Stimulated activated CD8-positive, alpha-beta memory T cell treated with anti-CD3 and anti-CD28 coated beads, Interleukin-12 subunit alpha, Interleukin-12 subunit beta, amount 100 ng/mL, for 4 hours (primary cell): Measurements from ENCODE around the gene SMYD3.

Experiments used
- DNase-seq: peaks from one replicate; pipeline ENCODE4 v3.0.0-alpha.2; 2020; ENCODE audit warnings: low read depth

SMYD3 gene

DNA sequence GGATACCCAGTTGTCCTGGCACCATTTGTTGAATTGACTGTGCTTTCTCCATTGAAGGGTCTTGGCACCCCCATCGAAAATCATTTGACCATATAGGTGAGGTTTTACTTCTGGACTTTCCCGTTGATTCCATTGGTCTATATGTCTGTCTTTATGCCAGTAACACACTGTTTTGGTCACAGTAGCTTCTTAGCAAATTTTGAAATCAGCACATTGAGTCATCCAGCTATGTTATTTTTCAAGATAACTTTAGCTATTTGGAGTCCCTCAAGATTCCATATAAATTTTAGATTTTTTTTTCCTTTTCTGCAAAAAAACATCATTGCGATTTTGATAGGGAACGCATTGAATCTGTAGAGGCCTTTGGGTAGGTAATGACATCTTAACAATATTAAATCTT, 235.6 kb downstream of the SMYD3 start:
- no peak for DNase-seq

DNA sequence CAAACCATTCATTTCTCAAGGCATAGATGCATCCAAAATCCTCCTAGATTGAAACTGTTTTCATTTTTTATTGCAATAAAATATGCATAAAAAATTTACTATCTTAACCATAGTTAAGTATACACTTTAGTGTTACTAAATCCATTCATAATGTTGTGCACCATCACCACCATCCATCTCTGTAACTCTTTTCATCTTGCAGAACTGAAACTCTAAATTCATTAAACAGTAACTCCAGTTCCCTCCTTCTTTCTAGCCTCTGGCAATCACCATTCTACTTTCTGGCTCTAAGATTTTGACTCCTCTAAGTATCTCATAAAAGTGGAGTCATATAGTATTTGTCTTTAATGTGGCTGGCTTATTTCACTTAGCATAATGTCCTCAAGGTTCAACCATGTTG, 236.8 kb downstream of the SMYD3 start:
- DNase-seq, result no peak

DNA sequence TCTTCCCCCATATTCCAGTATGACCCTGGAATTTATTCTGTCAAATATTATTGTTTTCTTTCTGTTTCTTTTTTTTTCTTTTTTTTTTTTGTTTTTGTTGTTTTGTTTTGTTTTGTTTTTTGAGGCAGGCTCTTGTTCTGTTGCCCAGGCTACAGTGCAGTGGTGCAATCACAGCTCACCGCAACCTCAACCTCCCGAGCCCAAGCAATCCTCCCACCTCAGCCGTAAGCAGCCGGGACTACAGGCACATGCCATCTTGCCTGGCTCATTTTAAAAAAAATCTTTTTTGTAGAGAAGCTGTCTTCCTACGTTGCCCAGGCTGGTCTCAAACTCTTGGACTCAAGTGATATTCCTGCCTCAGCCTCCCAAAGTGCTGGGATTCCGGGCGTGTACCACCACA, 237.6 kb downstream of the SMYD3 start:
- no peak for DNase-seq

DNA sequence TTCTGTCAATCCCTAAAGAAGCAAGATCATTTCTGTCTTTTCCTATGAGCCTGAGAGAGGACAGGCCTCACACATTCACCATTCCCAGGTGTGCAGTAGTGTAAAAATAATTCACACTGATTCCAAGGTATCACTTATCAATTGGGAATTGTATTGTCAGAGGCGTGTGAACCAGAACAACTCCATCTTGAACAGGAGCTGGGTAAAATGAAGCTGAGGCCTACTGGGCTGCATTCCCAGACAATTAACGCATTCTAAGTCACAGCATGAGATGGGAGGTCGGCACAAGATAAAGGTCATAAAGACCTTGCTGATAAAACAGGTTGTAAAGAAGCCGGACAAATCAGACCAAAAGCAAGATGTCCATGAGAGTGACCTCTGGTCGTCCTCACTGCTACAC, 239.2 kb downstream of the SMYD3 start:
- DNase-seq, result no peak

DNA sequence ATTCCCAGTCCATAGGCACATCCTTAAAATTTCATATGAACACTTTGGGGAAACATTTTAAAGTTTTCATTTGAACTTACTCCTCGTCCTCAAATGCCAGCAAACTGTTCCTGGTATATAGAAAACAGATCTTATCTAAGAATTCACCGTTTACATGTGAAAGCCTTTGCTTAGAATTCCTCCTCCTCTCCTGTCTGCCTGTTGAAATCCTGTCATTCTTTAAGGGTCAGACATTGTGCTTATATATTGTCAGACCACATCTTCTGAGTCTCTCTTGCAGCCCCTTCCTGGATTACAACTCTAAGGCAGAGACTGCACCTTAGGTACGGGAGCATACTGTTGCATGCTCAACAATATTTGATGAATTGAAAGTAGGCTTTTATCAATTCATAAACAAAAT, 239.7 kb downstream of the SMYD3 start:
- no peak for DNase-seq

DNA sequence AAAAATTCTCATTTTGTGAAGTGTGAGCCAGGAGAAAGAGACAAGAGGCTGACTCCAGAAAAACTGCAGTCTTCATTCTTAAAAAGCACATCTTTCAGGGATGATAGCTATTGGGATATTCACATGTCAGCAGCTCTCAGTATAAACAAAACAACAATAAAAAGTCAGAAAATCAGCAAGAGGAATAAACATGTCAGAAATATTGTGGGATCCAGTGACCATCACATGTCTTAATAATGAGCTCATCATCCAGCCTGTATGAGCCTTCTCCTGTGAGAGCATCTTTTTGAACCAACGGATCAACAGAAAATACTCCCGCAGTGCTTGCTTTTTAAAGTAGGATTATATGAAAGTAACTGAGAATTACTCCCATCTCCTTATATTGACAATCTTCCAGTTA, 241.6 kb downstream of the SMYD3 start:
- DNase-seq, result no peak

DNA sequence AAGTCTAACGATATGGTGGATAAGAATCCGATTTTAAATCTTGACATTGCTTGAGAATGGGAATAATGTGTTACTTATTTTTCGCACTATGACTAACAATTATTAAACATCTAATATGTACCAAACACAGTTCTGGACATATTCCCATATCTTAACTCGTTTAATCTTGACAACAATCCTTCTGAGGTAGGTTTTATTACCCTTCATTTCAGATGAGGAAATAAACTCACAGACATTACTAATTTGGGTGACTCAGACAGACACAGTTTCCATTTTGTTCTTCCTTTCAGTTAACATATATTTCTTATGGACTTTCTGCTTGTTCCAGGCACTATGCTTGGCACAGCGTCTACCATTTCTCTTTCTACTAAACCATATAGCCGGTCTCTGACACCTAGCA, 244.8 kb downstream of the SMYD3 start:
- DNase-seq, result no peak

DNA sequence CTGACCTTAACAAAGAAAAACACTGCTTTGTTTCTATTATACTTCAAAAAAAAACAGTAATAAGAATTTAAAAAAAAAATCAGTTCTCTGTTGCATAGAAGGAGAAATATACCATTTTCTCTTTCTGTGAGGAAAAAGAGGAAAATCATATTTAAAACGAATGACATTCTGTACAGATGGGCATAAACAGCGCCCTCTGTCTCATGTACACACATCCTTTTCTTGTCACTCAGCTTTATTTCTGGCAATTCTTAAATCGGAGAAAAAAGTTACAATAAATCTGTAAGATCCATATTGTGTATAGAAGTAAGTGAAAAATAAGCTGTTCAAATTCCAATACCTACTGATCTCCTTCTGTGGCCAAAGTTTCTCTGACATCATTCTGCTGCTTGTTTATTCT, 245.4 kb downstream of the SMYD3 start:
- DNase-seq, result no peak

DNA sequence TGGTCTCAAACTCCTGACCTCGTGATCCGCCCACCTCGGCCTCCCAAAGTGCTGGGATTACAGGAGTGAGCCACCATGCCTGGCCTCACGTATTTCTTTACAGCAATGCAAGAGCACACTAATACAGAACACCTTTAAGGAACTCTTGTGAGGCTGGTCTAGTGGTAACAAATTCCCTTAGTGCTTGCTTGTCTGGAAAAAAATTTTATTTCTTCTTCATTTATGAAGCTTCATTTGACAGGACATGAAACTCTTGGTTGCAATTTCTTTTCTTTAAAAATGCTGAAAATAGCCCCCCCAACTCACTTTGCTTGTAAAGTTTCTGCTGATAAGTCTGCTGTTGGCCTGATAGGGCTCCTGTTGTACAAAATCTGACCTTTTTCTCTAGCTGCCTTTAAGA, 248.8 kb downstream of the SMYD3 start:
- DNase-seq, result no peak

DNA sequence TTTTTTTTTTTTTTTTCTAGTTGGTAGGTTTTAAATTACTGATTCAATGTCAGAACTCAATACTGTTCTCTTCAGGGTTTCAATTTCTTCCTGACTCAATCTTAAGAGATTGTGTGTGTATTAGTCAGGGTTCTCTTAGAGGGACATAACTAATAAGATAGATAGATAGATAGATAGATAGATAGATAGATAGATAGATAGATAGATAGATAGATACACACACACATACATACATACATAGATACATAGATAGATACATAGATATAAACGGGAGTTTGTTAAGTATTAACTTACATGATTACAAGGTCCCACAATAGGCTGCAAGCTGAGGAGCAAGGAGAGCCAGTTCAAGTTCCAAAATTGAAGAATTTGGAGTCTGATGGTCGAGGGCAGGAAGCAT, 251.3 kb downstream of the SMYD3 start:
- DNase-seq, result no peak

DNA sequence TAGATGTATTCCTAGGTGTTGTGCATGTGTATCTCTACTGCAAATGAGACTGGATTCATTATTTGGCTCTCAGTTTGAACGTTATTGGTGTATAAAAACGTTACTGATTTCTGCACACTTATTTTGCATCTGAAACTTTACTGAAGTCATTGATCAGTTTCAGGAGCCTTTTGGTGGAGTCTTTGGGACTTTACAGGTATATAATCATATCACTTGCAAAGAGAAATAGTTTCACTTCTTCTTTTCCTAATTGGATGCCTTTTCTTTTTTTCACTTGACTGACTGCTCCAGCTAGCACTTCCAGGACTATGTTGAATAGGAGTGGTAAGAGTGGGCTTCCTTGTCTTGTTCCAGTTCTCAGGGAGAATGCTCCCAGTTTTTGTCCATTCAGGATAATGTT, 252.2 kb downstream of the SMYD3 start:
- DNase-seq, result no peak

DNA sequence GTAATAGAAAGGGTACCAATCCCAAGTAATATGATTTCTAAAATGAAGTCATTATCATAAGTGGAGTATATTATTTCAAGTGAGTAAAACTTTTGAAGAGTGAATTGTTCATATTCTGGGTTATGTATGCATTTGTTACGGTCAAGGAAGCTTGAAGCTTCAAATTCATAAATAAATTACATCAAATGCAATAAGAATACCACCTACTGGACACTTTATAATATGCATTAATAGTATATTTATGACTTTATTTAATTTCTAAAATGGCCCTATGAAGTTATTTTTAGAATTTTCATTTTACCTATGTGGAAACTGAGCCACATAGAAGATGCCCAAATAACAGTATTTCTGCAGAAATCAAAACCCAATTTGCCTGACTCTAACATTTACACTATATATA, 260.6 kb downstream of the SMYD3 start:
- no peak for DNase-seq

DNA sequence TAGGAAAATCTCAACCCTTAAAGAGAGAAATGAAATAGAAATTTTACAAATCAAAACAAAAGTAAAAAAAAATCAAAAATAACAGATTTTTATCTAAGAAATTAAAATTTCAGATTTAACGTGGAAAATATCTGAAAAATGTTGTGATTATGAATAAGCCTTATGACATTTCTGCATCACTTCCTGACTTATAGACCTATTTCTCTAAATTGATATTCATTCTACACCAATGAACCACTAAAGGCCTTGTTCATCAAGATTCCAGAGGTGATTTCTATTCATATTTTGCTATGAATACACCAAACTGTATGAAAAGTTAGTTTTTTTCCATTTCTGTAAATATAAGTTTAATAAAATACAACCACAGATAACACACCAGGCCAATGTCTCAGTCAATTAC, 261.5 kb downstream of the SMYD3 start:
- no peak for DNase-seq

DNA sequence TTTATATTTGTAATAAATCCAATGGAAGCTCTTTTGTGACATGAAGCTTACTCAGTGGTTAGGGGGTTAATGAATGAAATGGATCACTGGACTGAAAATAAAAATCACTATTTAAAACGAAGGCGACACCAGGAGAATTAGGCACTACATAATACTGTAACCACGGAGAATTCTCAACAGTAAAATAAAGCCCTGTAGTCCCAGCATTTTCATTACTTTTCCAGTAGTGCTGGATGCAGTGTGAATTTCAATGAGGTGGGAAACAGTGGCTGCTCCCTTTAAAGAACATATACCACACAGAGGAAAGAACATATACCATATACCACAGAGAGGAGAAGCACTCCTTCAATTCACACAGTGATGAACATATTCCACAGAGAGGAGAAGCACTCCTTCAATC, 275.0 kb downstream of the SMYD3 start:
- DNase-seq, result no peak

DNA sequence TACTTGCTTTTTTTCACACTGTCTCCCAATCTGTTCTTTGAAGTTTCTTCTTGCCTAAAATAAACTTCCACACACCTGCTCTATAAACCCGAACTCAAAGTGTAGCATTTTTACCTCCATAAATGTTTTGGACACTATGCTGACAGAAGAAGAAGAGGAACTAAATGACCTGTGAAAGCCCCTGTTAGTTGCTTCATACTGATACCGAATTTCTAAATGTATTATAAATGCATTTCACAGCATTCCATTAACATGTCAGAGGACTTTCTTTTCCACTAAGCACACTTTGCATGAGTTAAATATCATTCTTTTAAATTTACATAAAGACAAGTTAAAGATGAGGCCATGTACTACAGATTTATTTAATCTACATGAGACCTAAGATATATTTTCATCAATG, 281.0 kb downstream of the SMYD3 start:
- DNase-seq, result no peak

DNA sequence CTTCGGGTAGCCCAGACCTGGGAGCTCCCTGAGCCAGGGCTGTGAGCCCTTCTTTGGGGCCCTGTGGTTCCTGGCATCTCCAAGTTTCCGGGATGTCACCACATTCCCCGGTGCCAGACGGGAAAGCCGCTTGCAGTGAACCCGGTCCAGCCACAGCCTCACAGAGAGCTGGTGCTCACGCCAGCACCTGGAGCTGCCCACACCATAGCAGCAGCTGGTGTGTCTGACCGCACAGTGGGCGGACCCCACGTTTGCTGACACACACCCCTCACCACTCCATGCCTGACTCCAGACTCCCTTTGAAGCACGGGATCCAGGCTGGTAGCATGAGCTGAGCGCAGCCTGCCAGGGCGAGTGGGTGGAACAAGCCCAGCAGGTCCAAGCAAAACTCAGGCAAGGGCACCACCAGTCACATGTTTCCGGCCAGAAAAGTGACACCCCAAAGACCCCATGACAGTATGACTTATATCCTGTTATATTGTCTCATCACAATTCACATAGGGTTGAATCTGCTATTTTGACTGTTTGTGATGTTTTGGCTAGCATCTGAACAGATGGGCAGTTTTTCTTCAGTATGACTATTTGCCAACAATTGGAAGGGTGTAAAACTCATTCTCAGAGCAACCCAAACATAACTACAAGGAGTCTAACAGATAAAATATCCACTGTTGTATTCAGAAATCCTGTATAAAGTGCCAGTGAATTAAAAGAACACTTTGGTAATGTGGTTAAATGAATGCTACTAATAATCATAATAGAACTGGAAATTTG, 285.4 kb downstream of the SMYD3 start:
- no peak for DNase-seq

DNA sequence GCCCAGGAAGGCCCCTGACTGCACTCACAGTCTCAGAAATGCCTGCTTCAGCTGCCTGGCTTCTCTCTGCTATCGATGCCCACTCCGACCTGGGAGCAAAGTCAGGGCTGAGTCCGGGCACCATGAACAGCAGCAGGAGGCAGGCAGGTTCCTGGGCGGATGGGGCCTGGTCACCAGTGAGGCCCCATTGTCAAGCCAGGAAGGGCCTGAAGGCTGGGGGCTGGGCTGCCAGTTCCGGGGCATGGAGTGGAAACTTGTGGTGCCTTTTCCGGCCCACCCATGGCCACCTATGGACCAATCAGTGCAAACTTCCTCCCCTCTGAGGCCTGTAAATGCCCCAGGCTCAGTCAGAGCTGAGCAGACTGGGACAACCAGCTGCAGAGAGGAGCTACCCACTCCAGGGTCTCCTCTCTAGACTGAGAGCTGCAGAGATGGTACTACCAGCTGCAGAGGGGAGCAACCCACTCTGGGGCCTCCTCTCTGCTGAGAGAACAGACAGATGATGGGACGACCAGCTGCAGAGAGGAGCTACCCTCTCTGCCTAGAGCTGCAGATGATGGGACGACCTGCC, 286.5 kb downstream of the SMYD3 start:
- DNase-seq, result no peak

DNA sequence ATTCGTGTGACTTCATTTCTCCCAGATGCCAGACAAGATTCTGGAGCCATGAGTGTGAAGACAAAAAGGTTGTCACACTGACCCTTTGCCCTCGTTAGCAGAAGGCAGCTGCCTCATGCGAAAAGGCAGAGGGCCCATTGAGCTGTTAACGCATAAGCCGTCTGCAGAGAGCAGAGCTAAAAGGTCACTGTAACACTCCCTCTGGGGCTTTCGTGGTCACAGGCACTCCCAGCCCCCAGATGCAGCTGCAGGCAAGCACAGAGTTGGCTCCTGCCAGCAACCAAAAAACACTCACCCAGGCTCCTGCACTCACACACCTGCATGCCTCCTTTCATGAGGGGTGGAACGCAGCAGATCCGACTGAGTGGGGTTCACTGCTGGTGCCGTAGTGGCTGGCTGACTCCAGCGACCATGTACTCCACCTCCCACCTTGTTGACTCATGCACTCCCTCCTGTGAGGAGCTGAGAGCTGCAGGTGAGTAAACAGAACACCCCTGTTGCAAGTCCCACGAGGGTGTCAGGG, 287.5 kb downstream of the SMYD3 start:
- no peak for DNase-seq

DNA sequence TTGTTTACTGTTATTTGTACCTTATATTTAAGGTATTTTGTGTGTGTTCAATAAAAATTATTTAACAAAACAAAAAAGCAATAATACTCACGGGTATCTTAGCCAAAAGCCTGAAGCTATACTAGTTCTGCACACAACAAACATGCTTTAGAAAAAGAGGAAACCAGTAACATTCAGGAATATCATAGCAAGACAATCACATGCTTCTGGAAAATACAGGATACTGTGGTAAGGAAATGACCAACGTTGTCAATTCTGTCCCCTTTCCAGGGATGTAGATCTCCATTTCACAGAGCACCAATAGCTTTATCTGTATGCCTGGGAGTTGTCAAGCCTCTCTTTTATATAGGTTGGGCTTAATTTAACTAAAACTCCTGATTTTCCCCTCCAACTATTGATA, 288.4 kb downstream of the SMYD3 start:
- no peak for DNase-seq

DNA sequence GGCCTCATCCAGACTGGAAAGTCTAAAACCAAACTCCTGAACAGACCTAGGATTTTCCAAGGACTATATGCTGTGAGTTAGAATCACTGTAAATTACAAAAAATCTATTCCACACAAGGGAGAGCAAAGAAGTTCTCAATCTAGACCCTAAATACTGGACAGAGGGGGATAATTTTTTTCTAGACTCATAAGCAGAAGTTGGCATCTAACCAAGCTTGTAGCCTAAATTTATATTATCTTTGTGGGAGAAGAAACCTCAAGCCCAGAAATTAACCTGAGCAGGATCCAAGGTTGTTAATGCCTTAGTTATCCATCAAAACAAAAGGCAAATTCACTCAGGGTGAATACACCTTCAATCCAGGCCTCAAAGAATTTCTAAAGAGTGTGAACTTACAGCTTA, 290.2 kb downstream of the SMYD3 start:
- no peak for DNase-seq

DNA sequence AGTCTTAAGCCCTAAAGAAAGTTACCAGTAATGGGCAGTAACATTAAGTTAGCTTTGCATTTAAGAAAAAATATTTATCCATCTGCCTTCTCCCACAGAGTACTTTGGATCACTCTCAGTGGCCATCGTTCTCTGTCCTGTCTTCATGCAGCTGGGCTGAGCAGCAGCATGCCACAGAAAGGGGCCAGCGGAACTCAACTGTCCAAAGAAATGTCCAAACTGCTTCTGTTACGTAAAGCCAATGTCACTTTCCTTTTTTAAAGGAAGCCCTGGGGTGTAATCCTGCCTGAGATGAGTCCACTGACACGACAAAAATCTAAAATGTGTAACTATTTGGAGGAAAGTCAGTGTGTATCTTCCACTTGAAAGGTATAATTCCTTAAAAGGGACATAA, 291.6 kb downstream of the SMYD3 start:
- no peak for DNase-seq

DNA sequence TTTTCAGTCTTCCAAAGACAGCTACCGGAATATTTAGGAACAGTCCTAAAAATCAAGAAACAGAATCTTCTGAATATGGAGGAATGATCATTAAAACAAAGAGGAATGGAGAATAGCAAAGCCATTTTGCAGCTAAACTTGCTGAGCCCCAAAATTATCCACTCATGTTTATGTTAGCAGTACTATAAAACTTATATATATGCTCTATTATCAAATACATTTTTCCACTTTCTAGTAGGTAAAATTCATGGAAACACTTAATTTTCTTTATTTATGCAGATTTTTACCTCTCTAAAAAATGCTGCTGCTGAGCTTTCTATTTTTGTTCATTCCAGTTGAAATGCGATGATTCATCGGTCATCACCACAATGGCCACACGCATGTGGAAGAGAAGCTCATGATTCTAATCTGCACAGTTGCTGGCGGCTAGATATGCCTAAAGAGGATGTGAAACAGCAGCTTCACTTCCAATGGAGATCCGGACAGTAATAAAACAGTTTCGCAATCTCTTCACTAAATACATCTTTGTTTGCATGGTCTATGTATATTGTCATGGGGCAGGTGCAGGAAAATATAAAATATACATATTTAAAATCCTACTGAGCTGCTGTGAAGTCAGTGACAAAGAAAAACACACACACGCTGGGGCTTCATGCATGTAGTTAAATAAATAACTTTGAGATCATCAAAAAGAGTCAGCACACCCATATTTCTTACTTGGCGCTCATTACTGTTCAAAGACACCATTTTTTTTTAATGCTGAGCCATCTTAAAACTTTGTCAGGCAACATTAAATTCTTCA, 292.2 kb downstream of the SMYD3 start:
- no peak for DNase-seq

DNA sequence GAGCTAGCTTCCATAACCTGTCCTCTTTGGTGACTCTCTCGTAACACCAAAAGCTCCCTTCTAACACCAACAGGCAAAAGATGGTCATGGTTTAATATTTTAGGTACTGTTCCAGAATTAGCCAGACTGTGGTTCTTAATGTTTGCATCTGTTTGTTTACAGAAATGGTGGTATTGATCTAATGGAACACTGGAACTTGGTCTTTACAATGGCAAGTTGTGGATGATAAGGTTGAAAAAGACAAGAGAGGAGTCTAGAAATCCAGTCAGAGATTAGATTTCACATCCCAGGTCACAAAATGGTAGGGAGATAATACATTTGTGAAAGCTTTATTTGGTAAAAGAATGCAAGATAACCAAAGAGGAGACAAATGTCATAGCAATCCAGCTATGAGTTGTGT, 293.1 kb downstream of the SMYD3 start:
- no peak for DNase-seq
